Measurements from ENCODE around the gene CASQ1.

Gene CASQ1

GRCh38 chr1:160189649-160190625, at the start of gene CASQ1:
Gene CASQ1, plus strand, starts transcription at chr1:160190575. Its CDS starts 177 bp downstream, at chr1:160190752.
- DNase-seq (ENCODE audit: extremely low read depth in 1 of 2, low read depth in 1 of 2) = no peak

- no peak for DNase-seq (ENCODE audit: extremely low read depth in 1 of 2, low read depth in 1 of 2)
Observed at GRCh38 chr1:160143695-160144094, 46.7 kb upstream of the CASQ1 start.

- DNase-seq (ENCODE audit: extremely low read depth in 1 of 2, low read depth in 1 of 2) = no peak
Observed at GRCh38 chr1:160144921-160145320, 45.5 kb upstream of the CASQ1 start.

- no peak for DNase-seq (ENCODE audit: extremely low read depth in 1 of 2, low read depth in 1 of 2)
Observed at GRCh38 chr1:160146107-160146506, 44.3 kb upstream of the CASQ1 start.

GRCh38 chr1:160148121-160148520, 42.3 kb upstream of the CASQ1 start:
- DNase-seq (ENCODE audit: extremely low read depth in 1 of 2, low read depth in 1 of 2) = no peak

- no peak for DNase-seq (ENCODE audit: extremely low read depth in 1 of 2, low read depth in 1 of 2)
Observed at GRCh38 chr1:160149233-160149632, 41.1 kb upstream of the CASQ1 start.

GRCh38 chr1:160149716-160150115, 40.7 kb upstream of the CASQ1 start:
- DNase-seq (ENCODE audit: extremely low read depth in 1 of 2, low read depth in 1 of 2) = no peak

GRCh38 chr1:160151303-160151702, 39.1 kb upstream of the CASQ1 start, which contains the start of gene ATP1A4:
Gene ATP1A4, plus strand, starts transcription at chr1:160151603. Its CDS starts 438 bp downstream, at chr1:160152041.
- no peak for DNase-seq (ENCODE audit: extremely low read depth in 1 of 2, low read depth in 1 of 2)

GRCh38 chr1:160154790-160155189, 35.6 kb upstream of the CASQ1 start:
- no peak for DNase-seq (ENCODE audit: extremely low read depth in 1 of 2, low read depth in 1 of 2)

GRCh38 chr1:160156361-160156760, 34.0 kb upstream of the CASQ1 start:
- no peak for DNase-seq (ENCODE audit: extremely low read depth in 1 of 2, low read depth in 1 of 2)

GRCh38 chr1:160157174-160157573, 33.2 kb upstream of the CASQ1 start:
- no peak for DNase-seq (ENCODE audit: extremely low read depth in 1 of 2, low read depth in 1 of 2)

GRCh38 chr1:160158031-160158430, 32.3 kb upstream of the CASQ1 start:
- DNase-seq (ENCODE audit: extremely low read depth in 1 of 2, low read depth in 1 of 2) = no peak

GRCh38 chr1:160158534-160158933, 31.8 kb upstream of the CASQ1 start:
- DNase-seq (ENCODE audit: extremely low read depth in 1 of 2, low read depth in 1 of 2) = no peak

GRCh38 chr1:160159846-160160245, 30.5 kb upstream of the CASQ1 start:
- no peak for DNase-seq (ENCODE audit: extremely low read depth in 1 of 2, low read depth in 1 of 2)

- no peak for DNase-seq (ENCODE audit: extremely low read depth in 1 of 2, low read depth in 1 of 2)
Observed at GRCh38 chr1:160161965-160162705, 28.2 kb upstream of the CASQ1 start.

- DNase-seq (ENCODE audit: extremely low read depth in 1 of 2, low read depth in 1 of 2) = no peak
Observed at GRCh38 chr1:160162931-160163330, 27.4 kb upstream of the CASQ1 start.

- no peak for DNase-seq (ENCODE audit: extremely low read depth in 1 of 2, low read depth in 1 of 2)
Observed at GRCh38 chr1:160163615-160164014, 26.8 kb upstream of the CASQ1 start.

GRCh38 chr1:160164121-160164520, 26.3 kb upstream of the CASQ1 start:
- DNase-seq (ENCODE audit: extremely low read depth in 1 of 2, low read depth in 1 of 2) = no peak

- no peak for DNase-seq (ENCODE audit: extremely low read depth in 1 of 2, low read depth in 1 of 2)
Observed at GRCh38 chr1:160166166-160166868, 24.1 kb upstream of the CASQ1 start.

GRCh38 chr1:160167056-160167455, 23.3 kb upstream of the CASQ1 start:
- DNase-seq (ENCODE audit: extremely low read depth in 1 of 2, low read depth in 1 of 2) = no peak

- no peak for DNase-seq (ENCODE audit: extremely low read depth in 1 of 2, low read depth in 1 of 2)
Observed at GRCh38 chr1:160167580-160167979, 22.8 kb upstream of the CASQ1 start.

All from activated CD8-positive, alpha-beta memory T cell treated with anti-CD3 and anti-CD28 coated beads for 1 hour (primary cell).